ENCODE measurements around the gene LST1. TPM values are rescaled to one million over a fixed set of nuclear protein-coding genes. Genes with fewer than 3 reads are reported as not detected.

Gene LST1
- total RNA-seq, 1 experiment from 2014 or later: 0.69 TPM

DNA sequence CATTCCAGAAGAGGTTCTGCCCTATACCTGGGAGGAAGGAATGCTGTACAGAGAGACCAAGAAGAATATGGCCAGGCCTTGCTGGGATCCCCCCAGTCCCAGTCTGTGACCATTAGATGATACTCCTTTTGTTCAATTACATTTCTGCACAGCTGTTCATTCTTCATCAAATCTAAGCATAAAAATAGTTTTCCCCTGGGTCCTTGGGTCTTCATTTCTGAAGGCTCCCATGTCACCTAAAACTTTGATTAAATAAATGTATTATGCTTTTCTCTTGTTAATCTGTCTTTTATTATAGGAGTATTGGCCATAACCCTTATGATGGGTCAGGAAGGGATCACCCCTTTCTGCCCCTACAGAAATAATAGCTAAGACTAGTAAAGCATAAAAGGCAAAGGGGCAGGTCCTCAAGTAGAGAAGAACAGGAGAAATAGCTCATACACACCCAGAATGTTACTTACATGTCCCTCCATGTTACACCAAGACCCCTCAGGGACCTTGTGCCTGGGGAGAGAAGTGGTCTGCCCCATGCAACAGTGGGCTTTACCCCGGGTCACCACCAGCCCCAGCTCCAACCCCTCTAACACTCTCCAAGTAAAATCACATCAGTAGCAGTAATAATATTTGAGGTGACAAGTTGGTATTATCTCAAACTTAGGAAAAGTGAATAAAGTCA, 16.1 kb upstream of the LST1 start:
- Histone ChIP-seq H3K9me2 (ENCODE audit: insufficient read depth) (no peaks in the 10 kb centered on the region), H3K4me2 (ENCODE audit: low read length) (no peak overlapping the region), H3K4me3 (replicated peaks in 1 of 2; ENCODE audit: low read depth in 1 of 2, low read length in 2 of 2) (no peak overlapping the region), H2AFZ (ENCODE audit: low read depth, low read length, poor library complexity, severe bottlenecking) (no peak overlapping the region), H3K27ac (ENCODE audit: low read depth, low read length) (no peak overlapping the region), H4K20me1 (ENCODE audit: insufficient read depth) (no peaks in the 10 kb centered on the region), H3K4me1 (ENCODE audit: control insufficient read depth in 1 of 2, insufficient read depth in 2 of 2, low read length in 2 of 2) (0 out of 4 replicates have a peak, but pooled peaks cover 0 to 3% of the 10 kb centered on the region in 2 experiments), H3K27me3 (ENCODE audit: insufficient read depth, low read length) (no peaks in the 10 kb centered on the region), H3K9me3 (ENCODE audit: control insufficient read depth in 1 of 2, insufficient read depth in 1 of 2, low read depth in 1 of 2, low read length in 2 of 2) (no peaks in the 10 kb centered on the region), H3K9ac (ENCODE audit: low read length) (no peak overlapping the region), H3K36me3 (ENCODE audit: control insufficient read depth in 1 of 2, insufficient read depth in 2 of 2, low read length in 2 of 2) (no peaks in the 10 kb centered on the region), H3K79me2 (ENCODE audit: insufficient read depth, low read length) (no peaks in the 10 kb centered on the region)
- ATAC-seq (no peak), DNase-seq (ENCODE audit: low read depth, low spot score) (no peak)
- POLR2A ChIA-PET: no interaction called here
- RAD21 ChIA-PET (ENCODE audit: low non-redundant PET in 1 of 2, low total read pairs in 2 of 2, uncharacterized antibody in 2 of 2, unreplicated experiment in 2 of 2): no interaction called here
- TF ChIP-seq SP1 (IDR thresholded peaks at IDR 0.05; ENCODE audit: low read depth) (no peak), ZFX (IDR thresholded peaks at IDR 0.05) (no peak), CEBPB (IDR thresholded peaks at IDR 0.05; ENCODE audit: low read depth) (no peak)
- intact Hi-C loops (cut with micrococcal nuclease): no loop called here
- no TSS peak for BruUV-seq (replicated peaks)
- CTCF ChIA-PET: interaction anchor here (0.7 to 1.9 kb wide), 4 partner anchors 10 to 27 kb away, joined by 3 to 4 read pairs (median 4); partner anchors contain the start of gene LTB

GRCh38 chr6:31572041-31572911, 13.8 kb upstream of the LST1 start, which contains the start of gene LTA:
Gene LTA (plus strand): TSS chr6:31572289. CDS start chr6:31572743, 454 bp downstream.
- no peaks in the 10 kb centered on the region for H3K36me3 ChIP-seq (ENCODE audit: control insufficient read depth in 1 of 2, insufficient read depth in 2 of 2, low read length in 2 of 2)
- intact Hi-C loops (cut with micrococcal nuclease): no loop called here
- CTCF ChIA-PET: interaction anchor here (1.9 kb wide), 1 partner anchor 9 kb away, joined by 4 read pairs; no protein-coding TSS in a partner anchor
- RAD21 ChIA-PET (ENCODE audit: low non-redundant PET in 1 of 2, low total read pairs in 2 of 2, uncharacterized antibody in 2 of 2, unreplicated experiment in 2 of 2): no interaction called here
- H3K4me1 ChIP-seq (ENCODE audit: control insufficient read depth in 1 of 2, insufficient read depth in 2 of 2, low read length in 2 of 2): 0 out of 4 replicates have a peak, but pooled peaks cover 0 to 3% of the 10 kb centered on the region in 2 experiments
- ATAC-seq (no peak), DNase-seq (ENCODE audit: low read depth, low spot score) (no peak)
- no peaks in the 10 kb centered on the region for H4K20me1 ChIP-seq (ENCODE audit: insufficient read depth)
- H3K4me3 ChIP-seq (replicated peaks in 1 of 2; ENCODE audit: low read depth in 1 of 2, low read length in 2 of 2): no peak within 1 kb of the TSS
- H3K27ac ChIP-seq (ENCODE audit: low read depth, low read length): no peak within 1 kb of the TSS
- no peaks in the 10 kb centered on the region for H3K79me2 ChIP-seq (ENCODE audit: insufficient read depth, low read length)
- POLR2A ChIA-PET: no interaction called here
- H3K4me2 ChIP-seq (ENCODE audit: low read length): no peak within 1 kb of the TSS
- BruUV-seq (replicated peaks): no TSS peak
- no peaks in the 10 kb centered on the region for H3K9me3 ChIP-seq (ENCODE audit: control insufficient read depth in 1 of 2, insufficient read depth in 1 of 2, low read depth in 1 of 2, low read length in 2 of 2)
- H2AFZ ChIP-seq (ENCODE audit: low read depth, low read length, poor library complexity, severe bottlenecking): no peak within 1 kb of the TSS
- H3K27me3 ChIP-seq (ENCODE audit: insufficient read depth, low read length): no peaks in the 10 kb centered on the region
- H3K9me2 ChIP-seq (ENCODE audit: insufficient read depth): no peaks in the 10 kb centered on the region
- no peak within 1 kb of the TSS for H3K9ac ChIP-seq (ENCODE audit: low read length)
- no peak for TF ChIP-seq RAD21 (IDR thresholded peaks at IDR 0.05; ENCODE audit: low read depth)
- TF ChIP-seq JUND (IDR thresholded peaks at IDR 0.05): no peak
- TF ChIP-seq, protein P1, sequence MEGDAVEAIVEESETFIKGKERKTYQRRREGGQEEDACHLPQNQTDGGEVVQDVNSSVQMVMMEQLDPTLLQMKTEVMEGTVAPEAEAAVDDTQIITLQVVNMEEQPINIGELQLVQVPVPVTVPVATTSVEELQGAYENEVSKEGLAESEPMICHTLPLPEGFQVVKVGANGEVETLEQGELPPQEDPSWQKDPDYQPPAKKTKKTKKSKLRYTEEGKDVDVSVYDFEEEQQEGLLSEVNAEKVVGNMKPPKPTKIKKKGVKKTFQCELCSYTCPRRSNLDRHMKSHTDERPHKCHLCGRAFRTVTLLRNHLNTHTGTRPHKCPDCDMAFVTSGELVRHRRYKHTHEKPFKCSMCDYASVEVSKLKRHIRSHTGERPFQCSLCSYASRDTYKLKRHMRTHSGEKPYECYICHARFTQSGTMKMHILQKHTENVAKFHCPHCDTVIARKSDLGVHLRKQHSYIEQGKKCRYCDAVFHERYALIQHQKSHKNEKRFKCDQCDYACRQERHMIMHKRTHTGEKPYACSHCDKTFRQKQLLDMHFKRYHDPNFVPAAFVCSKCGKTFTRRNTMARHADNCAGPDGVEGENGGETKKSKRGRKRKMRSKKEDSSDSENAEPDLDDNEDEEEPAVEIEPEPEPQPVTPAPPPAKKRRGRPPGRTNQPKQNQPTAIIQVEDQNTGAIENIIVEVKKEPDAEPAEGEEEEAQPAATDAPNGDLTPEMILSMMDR (IDR thresholded peaks at IDR 0.05 in 2 of 3, conservative IDR thresholded peaks at IDR 0.05 in 1 of 3; ENCODE audit: borderline replicate concordance in 1 of 3, insufficient read depth in 1 of 3, low read depth in 2 of 3, low read length in 2 of 3): no peak
- no peak for TF ChIP-seq TCF7L2 (IDR thresholded peaks at IDR 0.05; ENCODE audit: borderline replicate concordance, extremely low read depth, insufficient read depth, insufficient read length)
- no peak for TF ChIP-seq SRF (IDR thresholded peaks at IDR 0.05; ENCODE audit: low read depth)
- TF ChIP-seq EZH2 (IDR thresholded peaks at IDR 0.05): no peak
- TF ChIP-seq, protein P2, sequence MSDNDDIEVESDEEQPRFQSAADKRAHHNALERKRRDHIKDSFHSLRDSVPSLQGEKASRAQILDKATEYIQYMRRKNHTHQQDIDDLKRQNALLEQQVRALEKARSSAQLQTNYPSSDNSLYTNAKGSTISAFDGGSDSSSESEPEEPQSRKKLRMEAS (IDR thresholded peaks at IDR 0.05): no peak
- no peak for TF ChIP-seq ZNF274 (IDR thresholded peaks at IDR 0.05; ENCODE audit: low read depth, low read length)
- no peak for TF ChIP-seq POLR2A (IDR thresholded peaks at IDR 0.05; ENCODE audit: borderline replicate concordance, extremely low read depth, insufficient read depth, insufficient read length)
- no peak for TF ChIP-seq YY1 (IDR thresholded peaks at IDR 0.05; ENCODE audit: extremely low read depth, insufficient replicate concordance, low read depth, low read length)

Data from HCT116 (cell line).